ENCODE data around the gene MINDY4. TPM values are rescaled to one million over a fixed set of nuclear protein-coding genes. Genes with fewer than 3 reads are reported as not detected.

Gene MINDY4
- total RNA-seq, 6 donors from 2014 or later = 7.7 to 43.0 (median 19.4) TPM

GRCh38 chr7:30761214-30762156 is 9.7 kb upstream of the MINDY4 start:
- Histone ChIP-seq H3K4me3 (no peak overlapping the region), H3K27ac (peak overlapping the region in 3 of 4 donors; percentile 32 to 48 (median 44)), H3K4me1 (peaks cover 33 to 44% (median 39%) of the 10 kb centered on the region in 4 donors), H3K36me3 (no peaks in the 10 kb centered on the region), H3K27me3 (no peaks in the 10 kb centered on the region), H3K9me3 (no peaks in the 10 kb centered on the region)
- TF ChIP-seq EP300 (IDR thresholded peaks at IDR 0.05) (no peak), POLR2AphosphoS5 (IDR thresholded peaks at IDR 0.05) (no peak), CTCF (IDR thresholded peaks at IDR 0.05) (no peak), POLR2A (IDR thresholded peaks at IDR 0.05) (no peak)
- DNase-seq (no peak), ATAC-seq (ENCODE audit: low FRiP score in 2 of 2) (no peak)
- 71 to 72% methylated on average over 13 of the region's 13 CpGs for WGBS, 2 donors

- H3K4me3 ChIP-seq = no peak overlapping the region
- H3K9me3 ChIP-seq = no peaks in the 10 kb centered on the region
- H3K27me3 ChIP-seq = no peaks in the 10 kb centered on the region
- no peaks in the 10 kb centered on the region for H3K36me3 ChIP-seq
- ATAC-seq (ENCODE audit: low FRiP score in 2 of 2) = peak; percentile 43 to 57
- TF ChIP-seq EP300 (IDR thresholded peaks at IDR 0.05) = no peak
- TF ChIP-seq POLR2AphosphoS5 (IDR thresholded peaks at IDR 0.05) = peak in 1 of 2 donors; percentile 16
- DNase-seq = no peak
- 48 to 63% methylated on average over 6 of the region's 6 CpGs for WGBS, 2 donors
- peak overlapping the region; percentile 10 to 79 (median 48) for H3K27ac ChIP-seq
- H3K4me1 ChIP-seq = peaks cover 17 to 37% (median 23%) of the 10 kb centered on the region in 4 donors
Observed at GRCh38 chr7:30764030-30764975, 6.9 kb upstream of the MINDY4 start.

DNA sequence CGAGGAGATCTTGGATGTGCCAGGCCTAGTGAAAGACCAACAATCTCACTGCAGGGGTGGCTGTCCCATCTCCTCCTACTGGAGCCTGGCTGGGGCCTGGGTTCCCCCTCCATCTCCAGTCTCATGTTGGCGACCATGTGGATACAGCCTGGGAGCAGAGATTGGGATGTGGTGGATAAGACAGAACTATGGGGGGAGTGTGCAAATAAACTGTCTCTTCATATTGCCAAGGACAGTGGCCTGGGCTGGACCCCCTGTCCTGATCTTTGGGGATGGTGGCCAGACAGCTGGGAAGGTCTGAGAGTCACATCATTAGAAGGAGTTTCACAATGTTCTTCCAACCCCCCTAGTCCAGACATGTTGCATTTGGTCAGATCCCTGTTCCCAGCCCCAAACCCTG is 5.8 kb upstream of the MINDY4 start:
- H3K4me3 ChIP-seq = no peak overlapping the region
- TF ChIP-seq POLR2A (IDR thresholded peaks at IDR 0.05) (no peak), EP300 (IDR thresholded peaks at IDR 0.05) (peak in 2 of 4 donors; percentile 22 to 45), CTCF (IDR thresholded peaks at IDR 0.05) (no peak), POLR2AphosphoS5 (IDR thresholded peaks at IDR 0.05) (peak; percentile 15 to 64)
- ATAC-seq (ENCODE audit: low FRiP score in 2 of 2) (peak; percentile 23 to 27), DNase-seq (no peak)
- no peaks in the 10 kb centered on the region for H3K9me3 ChIP-seq
- peak overlapping the region; percentile 32 to 79 (median 42) for H3K27ac ChIP-seq
- no peaks in the 10 kb centered on the region for H3K36me3 ChIP-seq
- 84 to 91% methylated on average over 2 of the region's 2 CpGs for WGBS, 2 donors
- no peaks in the 10 kb centered on the region for H3K27me3 ChIP-seq
- peaks cover 19 to 45% (median 25%) of the 10 kb centered on the region in 4 donors for H3K4me1 ChIP-seq

- Histone ChIP-seq H3K9me3 (no peaks in the 10 kb centered on the region), H3K36me3 (no peaks in the 10 kb centered on the region), H3K4me1 (peaks cover 19 to 34% (median 24%) of the 10 kb centered on the region in 4 donors), H3K27ac (peak overlapping the region; percentile 72 to 90 (median 82)), H3K4me3 (peak overlapping the region; percentile 75 to 95 (median 92)), H3K27me3 (no peaks in the 10 kb centered on the region)
- no peak for ATAC-seq (ENCODE audit: low FRiP score in 2 of 2)
- 69 to 72% methylated on average over 9 of the region's 9 CpGs for WGBS, 2 donors
- no peak for TF ChIP-seq CTCF (IDR thresholded peaks at IDR 0.05)
- no peak for TF ChIP-seq EP300 (IDR thresholded peaks at IDR 0.05)
- no peak for TF ChIP-seq POLR2AphosphoS5 (IDR thresholded peaks at IDR 0.05)
- no peak for TF ChIP-seq POLR2A (IDR thresholded peaks at IDR 0.05)
- no peak for DNase-seq
Observed at GRCh38 chr7:30770845-30771173, 408 bp upstream of the MINDY4 start.
